T-helper 1 cell treated with Interleukin-12 subunit alpha and Interleukin-12 subunit beta and Interleukin-4 antibody, amounts not matched to agents 30 ng/mL and 1 ng/mL, for 36 hours (primary cell): ENCODE measurements around the gene SPECC1L. TPM values are rescaled to one million over a fixed set of nuclear protein-coding genes. Genes with fewer than 3 reads are reported as not detected.

Experiments
- intact Hi-C: fragments of 100-400 bp; cut with micrococcal nuclease; formaldehyde crosslinking; loops from one replicate; pipeline ENCODE4 v1.15.1; 2024
- total RNA-seq: library from RNA; stranded (reverse); gene quantifications from 2 replicates; pipeline ENCODE4 v1.2.3, GENCODE V29; 2022

SPECC1L gene
- total RNA-seq, 1 donor from 2014 or later = 48.9 TPM

GRCh38 chr22:24460418-24461089 is 189.9 kb downstream of the SPECC1L start:
- intact Hi-C loops = no loop called here

GRCh38 chr22:24463071-24463760 is 192.6 kb downstream of the SPECC1L start:
- intact Hi-C loops = no loop called here

GRCh38 chr22:24465566-24465965 is 194.9 kb downstream of the SPECC1L start:
- intact Hi-C loops = no loop called here

- intact Hi-C loops = no loop called here
These were observed 195.3 kb downstream of the SPECC1L start for GRCh38 chr22:24465975-24466374.

- intact Hi-C loops = no loop called here
These were observed 196.2 kb downstream of the SPECC1L start for GRCh38 chr22:24466716-24467328.

- intact Hi-C loops = no loop called here
These were observed 196.7 kb downstream of the SPECC1L start for GRCh38 chr22:24467340-24467739.

Other genes starting within 250 kb of the SPECC1L start
- 1.2 and 1.6 TPM in 2 replicates for gene SUSD2, start 89.3 kb upstream of the SPECC1L start, total RNA-seq
- 0.22 and 0.32 TPM in 2 replicates for gene GGT5, start 25.7 kb upstream of the SPECC1L start, total RNA-seq
- 19.7 and 22.2 TPM in 2 replicates for gene ADORA2A, start 156.8 kb downstream of the SPECC1L start, total RNA-seq
- gene UPB1, start 224.5 kb downstream of the SPECC1L start, total RNA-seq = 0.34 and 0.68 TPM in 2 replicates